Measurements from ENCODE around the gene USP35. TPM values are rescaled to one million over a fixed set of nuclear protein-coding genes. Genes with fewer than 3 reads are reported as not detected.

Gene USP35
- total RNA-seq, 1 experiment from 2014 or later = 5.9 TPM

DNA sequence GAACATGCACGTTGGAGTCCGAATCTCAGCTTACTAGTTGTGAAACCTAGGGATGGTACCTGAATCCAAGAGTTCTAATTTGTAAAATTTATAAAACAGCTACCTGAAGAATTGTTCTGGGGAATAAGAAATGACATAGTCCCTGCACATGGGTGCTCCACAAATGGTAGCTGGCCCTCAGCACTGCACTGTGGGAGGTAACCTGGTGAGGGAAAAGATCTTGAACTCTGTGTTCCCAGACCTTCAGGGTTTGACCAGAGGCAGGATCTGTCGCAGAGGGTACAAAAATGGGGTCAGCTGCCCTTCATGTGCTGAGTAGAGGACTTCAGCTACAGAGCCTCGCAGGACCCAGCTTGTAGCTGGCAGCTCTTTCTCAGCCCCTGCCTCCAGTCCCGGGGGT lies 73.5 kb downstream of the USP35 start:
- no peak for DNase-seq (ENCODE audit: low read depth)

DNA sequence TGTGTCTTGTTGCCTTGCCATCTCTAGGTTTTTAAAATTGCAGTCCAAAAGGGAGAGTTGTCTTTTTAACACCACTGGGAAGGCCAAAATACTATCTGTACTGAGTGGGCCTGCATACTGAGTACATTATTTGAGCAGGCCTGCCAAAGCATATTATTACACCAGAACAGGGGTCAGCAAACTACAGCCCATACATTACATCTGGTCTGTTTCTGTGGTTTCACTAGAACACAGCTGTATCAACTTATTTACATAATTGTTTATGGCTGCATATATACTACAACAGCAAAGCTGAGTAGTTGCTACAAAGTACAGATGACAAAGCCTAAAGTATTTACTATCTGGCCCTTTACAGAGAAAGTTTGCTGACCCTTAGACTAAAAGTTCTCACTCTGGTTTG lies 74.0 kb downstream of the USP35 start:
- DNase-seq (ENCODE audit: low read depth) = no peak

Other genes with a start within 250 kb of the USP35 start
- 31.0 and 37.7 TPM in 2 replicates for gene INTS4, start 194.3 kb upstream of the USP35 start, total RNA-seq (2014; rRNA removed; shearing (Covaris generic))
- 15.0 and 20.1 TPM in 2 replicates for gene KCTD14, start 165.6 kb upstream of the USP35 start, total RNA-seq (2014; rRNA removed; shearing (Covaris generic))
- gene THRSP, start 125.1 kb upstream of the USP35 start, total RNA-seq (2014; rRNA removed; shearing (Covaris generic)) = not detected in 2 replicates
- gene NDUFC2, start 109.1 kb upstream of the USP35 start, total RNA-seq (2014; rRNA removed; shearing (Covaris generic)) = 244 and 279 TPM in 2 replicates
- 39.2 and 56.8 TPM in 2 replicates for gene ALG8, start 49.3 kb upstream of the USP35 start, total RNA-seq (2014; rRNA removed; shearing (Covaris generic))
- 5.5 and 7.5 TPM in 2 replicates for gene KCTD21, start 293 bp upstream of the USP35 start, total RNA-seq (2014; rRNA removed; shearing (Covaris generic))
- gene GAB2, start 228.9 kb downstream of the USP35 start, total RNA-seq (2014; rRNA removed; shearing (Covaris generic)) = 1.5 and 1.9 TPM in 2 replicates

Measured in HT1080 (cell line).